GM19372 (cell line): ENCODE measurements around the gene ATL1.
"Not testable (repeated sequence)": the region's sequence is repeated elsewhere in the genome, so short reads cannot be mapped to it uniquely, and the experiment has no call there.

Source experiments
- ATAC-seq: cut with Tn5 transposase; IDR thresholded peaks from one replicate; pipeline ENCODE4 v1.9.1; 2021; ENCODE audit warnings: mild to moderate bottlenecking, low read depth, moderate library complexity; ENCODE audit not compliant: unreplicated experiment

Gene ATL1

DNA sequence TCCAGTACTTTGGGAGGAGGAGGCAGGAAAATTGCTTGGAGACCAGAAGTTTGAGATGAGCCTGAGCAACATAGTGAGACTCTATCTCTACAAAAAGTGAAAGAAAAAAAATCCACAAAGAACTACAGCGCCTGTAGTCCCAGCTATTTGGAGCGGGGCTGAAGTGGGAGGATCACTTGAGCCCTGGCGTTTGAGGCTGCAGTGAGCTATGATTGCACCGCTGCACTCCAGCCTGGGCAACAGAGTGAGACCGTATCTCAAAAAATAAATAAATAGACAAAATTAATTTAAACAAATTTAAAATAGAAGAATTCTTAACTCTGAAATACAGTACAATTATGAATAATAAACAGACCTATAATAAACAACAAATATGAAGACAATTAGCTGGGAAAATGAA lies 40.9 kb downstream of the ATL1 start:
- no peak for ATAC-seq

DNA sequence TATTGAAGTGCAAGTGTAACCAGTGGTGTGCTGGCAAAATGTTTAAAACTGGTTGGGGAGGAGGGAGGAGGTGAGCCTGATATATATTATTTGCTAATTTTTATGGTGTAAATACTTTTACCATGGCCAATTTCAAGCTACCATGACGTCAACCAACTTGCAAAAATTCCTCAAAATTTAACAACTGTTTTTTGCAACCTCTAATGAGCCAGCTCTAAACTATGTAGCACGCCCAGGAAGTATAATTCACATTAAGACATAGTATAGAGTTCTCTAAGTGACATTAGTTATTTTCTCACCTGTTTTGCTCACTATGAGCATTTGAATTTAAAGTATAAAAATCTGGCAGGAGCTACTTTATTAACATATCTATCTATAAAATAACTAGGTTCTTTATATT lies 41.4 kb downstream of the ATL1 start:
- ATAC-seq, result no peak

DNA sequence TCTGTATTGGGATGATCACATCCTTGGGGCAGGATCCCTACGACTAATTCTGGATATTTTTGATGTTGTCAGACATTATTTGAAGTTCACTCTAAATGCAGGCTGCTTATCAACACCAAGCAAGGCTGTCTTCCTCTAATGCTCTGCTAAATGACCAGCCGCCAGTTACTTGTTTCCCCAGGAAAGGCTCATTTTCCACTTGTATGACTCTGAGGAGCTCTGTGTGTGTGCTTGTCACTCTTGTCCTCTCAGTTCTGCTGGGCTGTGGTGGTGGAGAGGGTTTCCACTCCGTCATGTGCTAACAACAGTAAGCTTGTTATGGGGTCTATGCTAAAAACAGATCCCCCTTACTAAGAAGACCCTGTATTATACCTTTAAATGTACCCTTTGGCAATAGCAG lies 42.1 kb downstream of the ATL1 start:
- no peak for ATAC-seq

DNA sequence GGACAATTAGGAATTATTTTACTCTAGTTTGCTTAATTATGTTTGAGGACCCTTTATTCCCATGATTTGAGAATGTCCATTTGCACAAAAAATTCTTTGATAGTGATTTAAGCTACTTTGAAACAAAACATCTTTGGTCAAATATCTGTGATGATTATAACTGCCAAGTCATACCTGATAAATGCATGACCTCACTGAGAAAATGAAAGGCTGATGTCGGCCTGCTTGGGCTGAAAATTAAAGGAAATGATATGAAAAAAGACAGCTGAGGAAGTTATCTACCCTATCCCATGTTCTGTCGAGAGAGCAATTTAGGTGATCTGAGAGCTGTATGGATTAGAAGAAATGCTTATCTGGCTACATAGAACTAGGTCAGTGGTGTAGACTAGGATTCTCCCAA lies 43.6 kb downstream of the ATL1 start:
- no peak for ATAC-seq

DNA sequence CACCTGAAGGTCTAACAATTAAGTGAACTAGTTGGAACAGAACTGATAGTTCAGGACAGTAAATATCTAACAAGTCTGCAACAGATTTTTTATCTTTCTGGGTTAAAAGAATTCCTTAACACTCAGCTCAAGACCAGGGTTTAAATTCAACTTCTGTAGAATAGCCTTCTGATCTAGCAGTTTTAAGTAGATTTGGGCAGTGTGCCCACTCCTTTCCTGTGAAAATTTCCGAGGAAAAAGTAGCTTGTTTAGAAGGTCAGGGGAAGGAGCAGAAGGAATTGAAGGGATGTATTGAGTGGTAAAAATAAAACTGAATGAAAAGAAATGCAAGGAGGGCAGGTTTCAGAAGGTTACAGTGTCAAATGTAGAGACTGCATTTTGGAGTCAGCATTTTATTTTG lies 45.8 kb downstream of the ATL1 start:
- ATAC-seq, result no peak

DNA sequence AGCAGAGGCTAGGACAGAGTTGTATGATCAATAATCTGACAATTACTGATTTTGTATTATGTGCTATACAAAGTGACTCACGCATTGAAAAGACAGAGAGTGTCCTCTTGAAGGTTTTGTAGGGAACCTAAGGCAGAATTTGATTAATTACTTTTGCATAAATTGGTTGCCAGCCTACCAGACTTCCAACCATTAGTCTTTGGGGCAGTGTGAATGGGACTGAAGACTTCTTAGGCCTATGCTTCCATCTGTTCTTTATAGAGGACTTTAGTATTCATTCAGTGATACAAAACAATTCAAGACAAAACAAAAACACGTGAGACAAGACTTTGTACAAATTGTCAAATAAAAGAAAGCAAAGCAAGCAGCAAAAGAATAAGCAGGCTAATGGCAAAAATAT lies 46.5 kb downstream of the ATL1 start:
- ATAC-seq, result no peak

DNA sequence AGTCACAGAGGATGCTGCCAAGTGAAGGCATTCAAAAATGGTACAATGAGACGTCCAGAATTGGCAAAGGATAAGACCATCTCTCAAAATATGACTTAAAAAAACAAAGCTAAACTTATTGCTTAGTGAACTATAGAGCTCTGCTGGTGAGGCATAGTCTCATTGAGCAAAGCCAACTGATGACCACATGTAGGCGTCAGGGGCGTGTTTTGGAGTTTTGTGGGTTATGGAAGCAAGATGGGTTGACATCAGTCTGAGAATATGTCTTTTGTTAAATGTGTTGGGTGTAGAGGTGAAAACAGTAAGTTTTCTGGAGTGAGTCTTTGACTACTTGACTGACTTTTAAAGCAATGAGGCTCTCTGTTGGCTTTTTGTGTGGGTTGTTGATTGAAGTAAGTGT lies 47.2 kb downstream of the ATL1 start:
- no peak for ATAC-seq

DNA sequence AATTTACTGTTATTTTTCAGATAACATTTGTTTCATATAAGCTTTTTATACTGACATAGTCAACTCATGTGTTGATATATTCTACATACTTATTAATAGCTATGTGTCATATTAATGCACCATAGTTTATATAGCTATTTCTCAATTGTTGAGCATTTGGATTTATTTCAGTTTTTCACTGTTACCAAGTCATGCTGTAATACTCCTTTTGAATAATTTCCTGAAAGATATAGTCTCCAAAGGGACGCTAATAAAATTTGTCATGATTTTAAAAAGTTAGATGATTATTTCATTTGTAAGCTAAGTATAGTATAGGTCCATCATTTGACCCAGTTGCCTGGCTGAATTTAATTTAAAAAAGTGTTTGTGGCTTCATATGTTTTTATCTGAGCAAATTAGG lies 47.8 kb downstream of the ATL1 start:
- ATAC-seq, result no peak

DNA sequence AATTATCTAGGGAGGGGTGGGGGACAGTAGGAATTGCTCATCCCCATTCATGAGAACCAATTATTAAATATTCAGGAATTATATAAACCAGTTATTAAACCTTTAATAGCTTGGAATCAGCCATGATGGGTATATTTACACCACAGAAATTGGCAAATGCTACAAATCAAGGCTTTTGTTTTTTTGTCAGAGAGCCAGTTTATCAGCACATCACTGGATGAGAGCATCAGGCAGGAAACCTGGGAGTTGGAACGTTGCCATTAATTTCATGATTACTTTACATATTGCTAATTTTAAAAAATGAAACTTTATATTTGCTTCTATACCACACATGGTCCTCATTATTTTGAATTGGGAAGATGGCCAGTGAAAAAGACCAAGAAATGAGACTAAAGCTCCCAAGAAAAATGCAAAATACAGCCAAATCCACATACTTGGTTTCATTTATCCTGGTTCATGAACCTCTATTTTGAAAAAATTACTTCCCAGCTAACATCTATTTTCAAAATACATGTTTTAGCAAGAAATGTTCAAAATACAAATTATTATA lies 48.4 kb downstream of the ATL1 start:
- no peak for ATAC-seq

DNA sequence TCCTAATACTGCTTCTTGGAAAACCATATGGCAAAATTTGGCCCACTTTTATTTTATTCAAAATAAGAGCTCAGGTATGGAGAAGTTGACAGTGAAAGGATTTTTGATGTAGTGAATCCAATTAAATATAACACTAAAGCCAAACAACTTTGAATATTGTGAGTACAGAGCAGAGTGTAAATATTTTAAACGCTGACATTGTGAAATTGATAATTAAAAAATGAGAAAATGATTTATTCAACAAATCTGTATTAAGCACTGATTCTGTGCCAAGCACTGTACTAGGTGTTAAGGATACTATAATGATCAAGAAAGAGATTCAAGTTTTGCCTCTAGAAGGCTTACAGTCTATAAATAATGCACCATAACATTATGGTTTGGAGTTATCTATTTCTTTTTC lies 50.5 kb downstream of the ATL1 start:
- no peak for ATAC-seq

DNA sequence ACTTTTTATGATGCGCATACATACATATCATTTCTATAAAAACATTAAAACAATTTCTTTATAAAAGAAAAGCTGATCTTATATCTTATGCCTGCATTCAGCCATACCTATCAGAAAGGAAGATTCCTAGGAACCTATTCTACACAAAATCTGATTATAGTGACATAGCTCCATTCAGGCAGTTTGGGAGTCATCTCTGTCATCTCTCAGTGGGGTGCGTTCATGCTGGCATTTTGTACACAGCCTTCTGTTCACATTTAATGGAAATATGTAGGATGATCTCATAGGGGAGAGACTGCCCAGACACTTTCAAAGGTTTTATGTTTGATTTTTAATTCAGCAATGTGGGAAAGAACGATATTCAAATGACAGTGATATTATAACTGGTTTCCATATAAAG lies 52.9 kb downstream of the ATL1 start:
- no peak for ATAC-seq

DNA sequence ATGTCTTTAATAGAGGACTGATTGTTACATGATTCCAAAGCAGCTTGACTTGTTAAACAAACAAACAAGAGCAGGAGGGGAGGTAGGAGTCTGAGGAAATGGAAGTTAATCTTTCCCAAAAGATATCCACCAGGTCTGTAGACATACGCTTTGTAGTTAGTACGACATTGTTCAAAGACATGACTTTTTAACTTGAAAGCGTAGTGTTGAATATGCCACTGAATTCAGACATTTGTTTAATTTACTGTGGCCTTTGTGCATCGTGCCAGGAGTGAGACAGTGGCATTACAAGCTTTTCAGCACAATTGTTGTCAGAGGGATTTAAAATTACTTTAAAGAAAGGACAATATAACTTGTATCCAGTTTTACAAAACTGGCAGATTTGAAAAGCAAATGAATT lies 55.1 kb downstream of the ATL1 start:
- ATAC-seq, result no peak

DNA sequence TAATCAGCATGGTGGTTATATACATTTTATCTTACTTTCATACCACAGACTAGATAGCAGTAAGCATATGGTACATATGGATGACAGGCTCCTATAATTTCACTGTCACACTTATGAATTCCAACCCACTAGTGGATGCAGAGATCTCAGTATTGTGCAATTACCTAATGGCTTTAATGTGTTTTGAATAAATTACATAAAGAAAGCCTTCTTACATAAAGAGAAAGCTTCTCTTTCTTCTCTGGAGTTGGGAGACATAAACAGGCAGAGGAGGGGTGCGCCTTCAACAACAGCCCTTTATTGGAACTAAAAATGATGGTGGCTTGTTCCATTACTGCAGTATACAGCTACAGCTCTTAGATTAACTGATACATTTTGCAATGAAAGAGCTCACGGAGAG lies 55.6 kb downstream of the ATL1 start:
- ATAC-seq, result no peak

DNA sequence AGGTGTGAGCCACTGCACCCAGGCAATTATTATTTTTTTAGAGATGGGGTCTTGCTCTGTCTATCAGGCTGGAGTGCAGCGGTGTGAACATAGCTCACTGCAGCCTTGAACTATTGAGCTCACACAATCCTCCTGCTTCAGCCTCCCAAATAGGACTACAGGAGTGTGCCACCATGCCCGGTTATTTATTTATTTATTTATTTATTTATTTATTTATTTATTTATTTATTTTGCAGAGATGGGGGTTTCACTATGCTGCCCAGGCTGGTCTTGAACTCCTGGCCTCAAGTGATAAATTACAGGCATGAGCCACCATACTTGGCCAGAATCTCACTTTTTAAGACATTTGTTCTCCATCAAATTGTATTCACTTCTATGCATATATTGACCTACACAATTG lies 56.3 kb downstream of the ATL1 start:
- ATAC-seq, result no peak

DNA sequence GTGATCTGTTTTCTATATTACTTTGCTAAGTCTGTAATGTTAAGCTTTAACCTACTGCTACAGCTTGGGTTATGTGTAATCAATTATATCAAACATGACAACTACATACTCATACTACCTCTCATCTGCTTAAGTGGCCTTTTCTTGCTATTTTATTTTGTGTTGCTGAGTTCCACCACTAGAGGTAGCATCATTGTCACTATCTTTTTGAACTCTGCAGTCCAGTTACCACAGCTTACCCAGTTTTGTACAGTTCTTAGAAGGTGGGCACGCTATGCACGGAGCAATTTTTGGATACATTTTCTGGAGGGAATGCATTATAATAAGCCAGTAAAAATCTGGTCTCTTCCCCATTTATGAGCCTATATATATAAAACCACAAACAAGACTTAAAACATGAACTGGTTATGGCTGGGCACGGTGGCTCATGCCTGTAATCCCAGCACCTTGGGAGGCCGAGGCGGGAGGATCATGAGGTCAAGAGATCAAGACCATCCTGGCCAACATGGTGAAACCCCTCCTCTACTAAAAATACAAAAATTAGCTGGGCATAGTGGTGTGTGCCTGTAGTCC lies 59.7 kb downstream of the ATL1 start:
- no peak for ATAC-seq

DNA sequence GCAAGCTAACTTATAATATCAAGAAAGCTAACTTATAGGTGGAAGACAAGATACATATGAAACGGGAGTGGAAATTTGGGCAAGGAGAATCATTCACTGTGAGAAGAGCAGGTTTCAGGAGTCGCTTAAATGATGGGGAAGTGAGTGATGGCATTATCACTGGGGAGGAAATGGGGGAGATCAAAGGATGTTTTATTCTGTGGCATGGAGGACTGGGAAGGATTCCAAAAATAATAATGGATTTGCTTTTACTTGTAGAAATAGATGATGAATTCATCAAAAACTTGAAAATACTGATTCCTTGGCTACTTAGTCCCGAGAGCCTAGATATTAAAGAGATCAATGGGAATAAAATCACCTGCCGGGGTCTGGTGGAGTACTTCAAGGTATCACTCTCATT lies 60.4 kb downstream of the ATL1 start:
- no peak for ATAC-seq

DNA sequence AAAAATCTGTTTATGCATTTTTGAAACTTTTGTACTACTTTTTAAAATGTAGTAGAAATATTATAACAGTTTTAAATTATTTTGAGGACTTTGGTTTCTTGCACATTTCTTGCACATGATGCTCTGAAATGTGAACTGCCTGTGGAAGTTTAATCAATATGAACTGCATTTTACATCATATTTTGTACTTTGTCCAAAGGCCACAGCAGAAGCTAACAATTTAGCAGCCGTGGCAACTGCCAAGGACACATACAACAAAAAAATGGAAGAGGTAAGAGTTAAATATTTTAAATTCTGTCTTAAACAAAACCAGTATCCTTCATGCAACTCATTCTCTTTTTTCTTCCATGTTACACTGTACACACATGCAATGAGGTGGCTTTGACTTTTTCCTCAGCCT lies 63.0 kb downstream of the ATL1 start:
- ATAC-seq, result no peak

DNA sequence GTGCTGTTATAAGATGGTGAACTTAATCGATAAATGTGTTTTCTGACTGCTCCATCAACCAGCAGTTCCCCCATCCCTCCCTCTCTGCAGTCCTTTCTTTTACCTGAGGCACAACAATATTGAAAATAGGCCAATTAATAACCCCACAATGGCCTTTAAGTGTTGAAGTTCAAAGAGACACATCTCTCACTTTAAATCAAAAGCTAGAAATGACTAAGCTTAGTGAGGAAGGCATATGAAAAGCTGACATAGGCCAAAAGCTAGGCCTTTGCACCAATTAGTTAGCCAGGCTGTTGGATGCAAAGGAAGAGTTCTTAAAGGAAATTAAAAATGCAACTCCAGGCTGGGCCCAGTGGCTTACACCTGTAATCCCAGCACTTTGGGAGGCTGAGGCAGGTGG lies 64.5 kb downstream of the ATL1 start:
- no peak for ATAC-seq

DNA sequence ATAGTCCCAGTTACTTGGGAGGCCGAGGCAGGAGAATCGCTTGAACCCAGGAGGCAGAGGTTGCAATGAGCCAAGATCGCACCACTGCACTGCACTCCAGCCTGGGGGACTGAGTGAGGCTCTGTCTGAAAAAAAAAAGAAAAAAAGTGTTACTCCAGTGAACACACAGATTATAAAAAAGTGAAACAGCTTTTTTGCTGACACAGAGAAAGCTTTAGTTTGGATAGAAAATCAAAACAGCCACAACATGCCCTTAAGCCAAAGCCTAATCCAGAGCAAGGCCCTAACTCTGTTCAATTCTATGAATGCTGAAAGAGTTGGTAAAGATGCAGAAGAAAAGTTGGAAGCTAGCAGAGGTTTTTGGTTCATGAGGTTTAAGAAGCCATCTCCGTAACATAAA lies 65.0 kb downstream of the ATL1 start:
- ATAC-seq, result not testable (repeated sequence)

DNA sequence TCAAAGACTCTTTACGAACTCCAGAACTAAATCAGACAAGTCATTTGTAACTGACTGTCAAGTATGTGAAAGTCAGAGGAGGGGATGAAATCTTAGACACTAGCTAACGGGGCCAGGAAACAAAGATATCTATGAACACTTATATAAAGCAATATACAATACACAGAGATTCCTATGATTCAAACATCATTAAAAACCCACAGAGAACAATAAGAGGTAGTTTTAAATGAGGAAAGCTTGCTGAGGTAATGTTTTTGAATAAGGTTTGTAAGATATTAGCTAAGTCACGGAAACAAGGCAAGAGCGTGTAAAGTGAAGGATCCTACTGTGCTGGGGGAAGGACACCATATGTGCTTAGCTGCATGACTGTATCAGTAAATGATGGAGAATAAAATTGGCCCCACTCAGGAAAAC lies 71.5 kb downstream of the ATL1 start:
- no peak for ATAC-seq

DNA sequence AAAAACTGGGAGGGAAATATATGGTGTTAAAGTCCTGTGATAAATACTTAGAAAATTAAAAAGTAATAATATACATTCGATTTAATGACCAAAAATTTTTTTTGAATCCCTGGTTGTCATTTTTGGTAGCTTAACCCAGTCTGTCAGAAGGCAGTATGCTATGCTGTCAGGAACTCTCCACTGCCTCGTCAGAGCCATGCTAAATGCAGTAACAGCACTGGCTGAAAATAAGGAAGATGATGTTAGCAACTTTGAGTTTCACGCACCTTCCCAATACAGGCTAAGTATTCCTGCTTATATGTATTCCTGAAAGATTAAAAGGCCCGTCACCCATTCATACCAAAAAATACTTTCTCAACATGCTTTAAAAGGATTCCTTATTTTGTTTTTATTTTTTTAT lies 74.0 kb downstream of the ATL1 start:
- ATAC-seq, result no peak

DNA sequence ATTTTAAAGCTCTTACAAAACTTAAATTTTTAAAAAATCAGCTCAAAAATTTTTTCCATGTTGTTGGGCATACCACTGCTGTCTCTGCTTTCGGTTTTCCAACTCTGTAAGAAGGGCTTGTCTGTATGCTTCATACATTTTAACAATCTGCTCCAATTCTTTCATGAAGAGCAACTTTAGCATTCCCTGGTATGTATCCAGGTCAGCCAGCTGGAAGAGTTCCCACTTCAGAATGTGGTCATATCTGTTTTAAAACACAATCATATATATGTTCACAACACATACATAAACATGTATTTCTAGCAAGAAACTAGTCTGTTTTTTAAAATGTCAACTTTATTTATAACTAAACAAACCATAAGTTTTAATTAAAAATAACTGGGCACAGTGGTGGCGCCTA lies 75.2 kb downstream of the ATL1 start:
- ATAC-seq, result no peak

DNA sequence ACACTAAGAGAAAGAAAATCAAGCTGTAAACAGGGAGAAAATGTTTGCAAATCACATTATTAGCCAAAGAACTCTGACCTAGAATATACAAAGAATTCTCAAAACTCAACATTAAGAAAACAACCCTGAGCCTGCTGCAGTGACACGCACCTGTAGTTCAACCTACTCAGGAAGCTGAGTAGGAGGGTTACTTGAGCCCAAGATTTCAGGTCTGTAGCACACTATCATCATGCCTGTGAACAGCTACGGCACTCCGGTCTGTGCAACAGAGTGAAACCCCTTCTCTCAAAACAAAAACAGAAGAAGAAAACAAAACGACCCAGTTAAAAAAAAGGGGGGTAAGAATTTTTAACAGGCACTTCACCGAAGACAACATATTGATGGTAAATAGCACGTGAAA lies 87.3 kb downstream of the ATL1 start:
- peak; percentile 82 for ATAC-seq
